Activated naive CD8-positive, alpha-beta T cell treated with anti-CD3 and anti-CD28 coated beads, Interleukin-2, amount 50 U/mL, for 24 hours (primary cell): ENCODE results near the gene TSR2.

Experiments used
- ATAC-seq: fragments of 150-1000 bp; cut with Tn5 transposase; one replicate; pipeline ENCODE4 v1.10.0; 2021
- DNase-seq: peaks from one replicate; pipeline ENCODE4 v3.0.0; 2021
- H3K27ac Mint-ChIP-seq: one replicate; pipeline ENCODE4 v1.8.0; 2021; ENCODE audit warnings: mild to moderate bottlenecking, mixed read lengths
- H3K27me3 Mint-ChIP-seq: one replicate; pipeline ENCODE4 v1.8.0; 2021; ENCODE audit warnings: mixed read lengths
- H3K36me3 Mint-ChIP-seq: one replicate; pipeline ENCODE4 v1.8.0; 2021; ENCODE audit warnings: low read depth, mixed read lengths
- H3K4me1 Mint-ChIP-seq: one replicate; pipeline ENCODE4 v1.8.0; 2021; ENCODE audit warnings: mixed read lengths
- H3K4me3 Mint-ChIP-seq: one replicate; pipeline ENCODE4 v1.8.0; 2021; ENCODE audit warnings: mild to moderate bottlenecking, moderate library complexity, mixed read lengths
- H3K9me3 Mint-ChIP-seq: one replicate; pipeline ENCODE4 v1.8.0; 2021; ENCODE audit warnings: mixed read lengths

The TSR2 gene

GRCh38 chrX:54494166-54494988, 54.2 kb downstream of the TSR2 start:
- Mint-ChIP-seq H3K9me3 (no peaks in the 10 kb centered on the region), H3K27ac (no peak overlapping the region), H3K4me1 (peaks cover 6% of the 10 kb centered on the region), H3K4me3 (no peak overlapping the region), H3K36me3 (no peaks in the 10 kb centered on the region), H3K27me3 (peaks cover 31% of the 10 kb centered on the region)
- no peak for DNase-seq
- no peak for ATAC-seq
